A549 (cell line): ENCODE data around the gene SYNDIG1L.

Experiments used
- CTCF ChIP-seq: fragments of >200 bp; sonication (Bioruptor Twin); formaldehyde crosslinking; IDR thresholded peaks from 3 replicates; pipeline ENCODE4 v1.5.1; 2016
- FOSL2 ChIP-seq, 2 experiments: fragments of 450-650 bp in 1 of 2; fragments of >200 bp in 1 of 2; sonication (Bioruptor Twin) in 1 of 2; formaldehyde crosslinking; IDR thresholded peaks; 2 replicates each; pipeline versions ENCODE4 v1.5.0 to v1.6.1; 2016 to 2020; ENCODE audit warnings: mild to moderate bottlenecking in 1 of 2, moderate library complexity in 1 of 2
- HDAC2 ChIP-seq: fragments of 200-600 bp; sonication (generic); IDR thresholded peaks from 2 replicates; pipeline ENCODE4 v1.6.1; 2016
- NR3C1 ChIP-seq: fragments of >200 bp; sonication (Bioruptor Twin); formaldehyde crosslinking; IDR thresholded peaks from 3 replicates; pipeline ENCODE4 v1.6.1; 2017

GRCh38 chr14:74400031-74400685 is 25.9 kb downstream of the SYNDIG1L start:
- TF ChIP-seq NR3C1 (no peak), CTCF (no peak), FOSL2 (IDR thresholded peaks at IDR 0.05) (no peak), FOSL2 (CRISPR knock-in tag; IDR thresholded peaks at IDR 0.05) (no peak), HDAC2 (no peak)
